DMS 273 (cell line): ENCODE measurements around the gene LIG1.
"Not testable (repeated sequence)": the region's sequence is repeated elsewhere in the genome, so short reads cannot be mapped to it uniquely, and the experiment has no call there.

ENCODE experiments used
- DNase-seq: peaks from one replicate; lab custom pipeline; 2025; ENCODE audit not compliant: unreplicated experiment; lab: John Stamatoyannopoulos, UW

LIG1 gene

GRCh38 chr19:48085904-48086864 lies 84.0 kb downstream of the LIG1 start:
- DNase-seq: no peak

- DNase-seq: no peak
These were observed 85.1 kb downstream of the LIG1 start for GRCh38 chr19:48085076-48085475.

GRCh38 chr19:48081106-48081505 lies 89.0 kb downstream of the LIG1 start:
- no peak for DNase-seq

- not testable (repeated sequence) for DNase-seq
These were observed 99.9 kb downstream of the LIG1 start for GRCh38 chr19:48070177-48070769.

GRCh38 chr19:48069435-48069834 lies 100.7 kb downstream of the LIG1 start:
- no peak for DNase-seq
